Measurements from ENCODE around the gene PCDHGA1. TPM values are rescaled to one million over a fixed set of nuclear protein-coding genes. Genes with fewer than 3 reads are reported as not detected.
"Not testable (repeated sequence)": the region's sequence is repeated elsewhere in the genome, so short reads cannot be mapped to it uniquely, and the experiment has no call there.

The PCDHGA1 gene
- 0.07 and 0.09 TPM in 2 replicates for total RNA-seq

GRCh38 chr5:141330299-141331080, at the start of gene PCDHGA1:
Gene PCDHGA1, plus strand, starts transcription at chr5:141330514.
- peaks cover 22% of the 10 kb centered on the region for H3K9me3 Mint-ChIP-seq
- peaks cover 3% of the 10 kb centered on the region for H3K36me3 Mint-ChIP-seq (ENCODE audit: low read depth)
- intact Hi-C loops (cut with micrococcal nuclease) = loop anchor here (10.0 kb wide), 1 partner anchor 86 kb away; the partner anchor contains the start of gene PCDHB15
- peak; percentile 73 for DNase-seq
- H3K4me1 Mint-ChIP-seq = peaks cover 8% of the 10 kb centered on the region
- H3K4me3 Mint-ChIP-seq = peak within 1 kb of the TSS; percentile 56
- H3K27ac Mint-ChIP-seq = no peak within 1 kb of the TSS
- peaks cover 35% of the 10 kb centered on the region for H3K27me3 Mint-ChIP-seq

- intact Hi-C loops (cut with micrococcal nuclease) = no loop called here
- DNase-seq = no peak
- Mint-ChIP-seq H3K36me3 (ENCODE audit: low read depth) (peaks cover 2% of the 10 kb centered on the region), H3K27ac (no peak overlapping the region), H3K9me3 (peaks cover 26% of the 10 kb centered on the region), H3K27me3 (no peaks in the 10 kb centered on the region), H3K4me1 (no peaks in the 10 kb centered on the region), H3K4me3 (no peak overlapping the region)
Measured at GRCh38 chr5:141298376-141298775, 31.9 kb upstream of the PCDHGA1 start.

- Mint-ChIP-seq H3K27me3 (no peaks in the 10 kb centered on the region), H3K4me1 (no peaks in the 10 kb centered on the region), H3K27ac (no peak within 1 kb of the TSS), H3K36me3 (ENCODE audit: low read depth) (no peaks in the 10 kb centered on the region), H3K9me3 (peaks cover 14% of the 10 kb centered on the region), H3K4me3 (no peak within 1 kb of the TSS)
- DNase-seq = no peak
- intact Hi-C loops (cut with micrococcal nuclease) = no loop called here
Measured at GRCh38 chr5:141303756-141304155, 26.6 kb upstream of the PCDHGA1 start, which contains the start of gene SLC25A2. Gene SLC25A2, minus strand, starts transcription at chr5:141304049. Its CDS starts 184 bp downstream, at chr5:141303865.

- no peak overlapping the region for H3K4me3 Mint-ChIP-seq
Measured at GRCh38 chr5:141306630-141307029, 23.7 kb upstream of the PCDHGA1 start.

GRCh38 chr5:141313711-141314110, 16.6 kb upstream of the PCDHGA1 start:
- Mint-ChIP-seq H3K27me3 (no peaks in the 10 kb centered on the region), H3K36me3 (ENCODE audit: low read depth) (peaks cover 51% of the 10 kb centered on the region), H3K27ac (no peak overlapping the region), H3K4me1 (peaks cover 6% of the 10 kb centered on the region), H3K9me3 (peaks cover 40% of the 10 kb centered on the region), H3K4me3 (no peak overlapping the region)
- DNase-seq = no peak
- intact Hi-C loops (cut with micrococcal nuclease) = no loop called here

More at GRCh38 chr5:141306630-141307029, 23.7 kb upstream of the PCDHGA1 start:
- Mint-ChIP-seq H3K27ac (no peak overlapping the region), H3K36me3 (ENCODE audit: low read depth) (no peaks in the 10 kb centered on the region), H3K9me3 (peaks cover 21% of the 10 kb centered on the region), H3K4me1 (no peaks in the 10 kb centered on the region), H3K27me3 (no peaks in the 10 kb centered on the region)
- intact Hi-C loops (cut with micrococcal nuclease) = no loop called here
- no peak for DNase-seq

- Mint-ChIP-seq H3K4me1 (peaks cover 14% of the 10 kb centered on the region), H3K36me3 (ENCODE audit: low read depth) (peaks cover 79% of the 10 kb centered on the region), H3K9me3 (peaks cover 55% of the 10 kb centered on the region)
- intact Hi-C loops (cut with micrococcal nuclease); DNase-seq; H3K27me3 Mint-ChIP-seq; H3K27ac Mint-ChIP-seq; H3K4me3 Mint-ChIP-seq: not testable (repeated sequence)
Measured at GRCh38 chr5:141316963-141317362, 13.4 kb upstream of the PCDHGA1 start.

GRCh38 chr5:141319202-141319601, 11.1 kb upstream of the PCDHGA1 start:
- Mint-ChIP-seq H3K9me3 (peaks cover 44% of the 10 kb centered on the region), H3K27me3 (peaks cover 2% of the 10 kb centered on the region), H3K4me1 (peaks cover 13% of the 10 kb centered on the region), H3K27ac (peak overlapping the region; percentile 48), H3K36me3 (ENCODE audit: low read depth) (peaks cover 69% of the 10 kb centered on the region), H3K4me3 (peak overlapping the region; percentile 92)
- no peak for DNase-seq
- intact Hi-C loops (cut with micrococcal nuclease) = no loop called here

GRCh38 chr5:141319699-141320098, 10.6 kb upstream of the PCDHGA1 start:
- Mint-ChIP-seq H3K27me3 (peaks cover 2% of the 10 kb centered on the region), H3K9me3 (peaks cover 42% of the 10 kb centered on the region), H3K27ac (peak overlapping the region; percentile 99), H3K4me1 (peaks cover 12% of the 10 kb centered on the region), H3K36me3 (ENCODE audit: low read depth) (peaks cover 66% of the 10 kb centered on the region), H3K4me3 (peak overlapping the region; percentile 92)
- no peak for DNase-seq
- intact Hi-C loops (cut with micrococcal nuclease) = loop anchor here (1.0 to 10.0 kb wide), 4 partner anchors 193 to 1035 kb away; partner anchors contain the start of genes HDAC3 and RELL2

- Mint-ChIP-seq H3K4me1 (peaks cover 12% of the 10 kb centered on the region), H3K9me3 (peaks cover 36% of the 10 kb centered on the region), H3K27ac (peak within 1 kb of the TSS; percentile 99), H3K27me3 (peaks cover 2% of the 10 kb centered on the region), H3K36me3 (ENCODE audit: low read depth) (peaks cover 58% of the 10 kb centered on the region), H3K4me3 (peak within 1 kb of the TSS; percentile 92)
- intact Hi-C loops (cut with micrococcal nuclease) = loop anchor here (1.0 to 10.0 kb wide), 4 partner anchors 192 to 1034 kb away; partner anchors contain the start of genes HDAC3 and RELL2
- peak; percentile 98 for DNase-seq
Measured at GRCh38 chr5:141320225-141321169, 9.8 kb upstream of the PCDHGA1 start, which contains the start of gene TAF7. Gene TAF7, minus strand, starts transcription at chr5:141320784. Its CDS starts 740 bp downstream, at chr5:141320044.

GRCh38 chr5:141322261-141322660, 8.1 kb upstream of the PCDHGA1 start:
- H3K9me3 Mint-ChIP-seq = peaks cover 38% of the 10 kb centered on the region
- no peak for DNase-seq
- peaks cover 5% of the 10 kb centered on the region for H3K27me3 Mint-ChIP-seq
- H3K27ac Mint-ChIP-seq = no peak overlapping the region
- intact Hi-C loops (cut with micrococcal nuclease) = loop anchor here (10.0 kb wide), 2 partner anchors 313 to 1033 kb away; partner anchors contain the start of genes HDAC3 and RELL2
- H3K4me1 Mint-ChIP-seq = peaks cover 20% of the 10 kb centered on the region
- peaks cover 43% of the 10 kb centered on the region for H3K36me3 Mint-ChIP-seq (ENCODE audit: low read depth)
- H3K4me3 Mint-ChIP-seq = no peak overlapping the region

- H3K27me3 Mint-ChIP-seq = peaks cover 12% of the 10 kb centered on the region
- intact Hi-C loops (cut with micrococcal nuclease) = loop anchor here (1.0 to 10.0 kb wide), 3 partner anchors 188 to 1029 kb away; partner anchors contain the start of genes HDAC3 and RELL2
- H3K27ac Mint-ChIP-seq = peak overlapping the region; percentile 90
Measured at GRCh38 chr5:141326088-141326854, 4.0 kb upstream of the PCDHGA1 start.

GRCh38 chr5:141328231-141328630, 2.1 kb upstream of the PCDHGA1 start:
- no peak overlapping the region for H3K27ac Mint-ChIP-seq
- H3K4me1 Mint-ChIP-seq = peaks cover 8% of the 10 kb centered on the region
- DNase-seq = peak; percentile 53
- peaks cover 24% of the 10 kb centered on the region for H3K27me3 Mint-ChIP-seq
- H3K4me3 Mint-ChIP-seq = no peak overlapping the region
- peaks cover 21% of the 10 kb centered on the region for H3K9me3 Mint-ChIP-seq
- peaks cover 3% of the 10 kb centered on the region for H3K36me3 Mint-ChIP-seq (ENCODE audit: low read depth)
- intact Hi-C loops (cut with micrococcal nuclease) = loop anchor here (10.0 kb wide), 2 partner anchors 307 to 1027 kb away; partner anchors contain the start of genes HDAC3 and RELL2

More at GRCh38 chr5:141326088-141326854, 4.0 kb upstream of the PCDHGA1 start:
- peaks cover 8% of the 10 kb centered on the region for H3K4me1 Mint-ChIP-seq
- peaks cover 9% of the 10 kb centered on the region for H3K36me3 Mint-ChIP-seq (ENCODE audit: low read depth)
- H3K9me3 Mint-ChIP-seq = peaks cover 13% of the 10 kb centered on the region
- peak; percentile 90 for DNase-seq
- peak overlapping the region; percentile 92 for H3K4me3 Mint-ChIP-seq
